K562 (cell line): ENCODE data around the gene LRRTM4. TPM values are rescaled to one million over a fixed set of nuclear protein-coding genes. Genes with fewer than 3 reads are reported as not detected.

Source experiments
- ATAC-seq: fragments of 200-7000 bp; cut with Tn5 transposase; 3 replicates; pipeline ENCODE4 v1.9.1; 2020; ENCODE audit warnings: moderate library complexity
- BruUV-seq: library from RNA; stranded (reverse); fragments of 400-500 nt; replicated peaks from 2 replicates; lab custom pipeline; 2021; lab: Mats Ljungman, UMichigan
- CTCF ChIA-PET: fragments of 300-600 bp; formaldehyde crosslinking; extraction: SDS; loops from one replicate; lab custom pipeline; 2021; ENCODE audit warnings: low intra/inter-chr PET ratio; lab: Yijun Ruan, JAX
- POLR2A ChIA-PET: fragments of 300-600, 350-650 bp; sonication (Branson Sonifier 250); formaldehyde crosslinking; extraction: SDS; loops from one replicate; lab custom pipeline; 2021; ENCODE audit warnings: antibody characterized with exemption, inconsistent platforms; lab: Yijun Ruan, JAX
- DNase-seq, 4 experiments: peaks; one replicate each; pipeline versions ENCODE4 v3.0.0 to v3.0.0-alpha.2; 2011 to 2018; ENCODE audit warnings: low spot score in 3 of 4, mixed read lengths in 3 of 4; ENCODE audit errors: extremely low read depth in 1 of 4
- FAIRE-seq: peaks from 2 replicates; lab custom pipeline; 2011; peaks lifted over from hg19 to GRCh38; lab: Jason Lieb, UNC
- H2AFZ ChIP-seq: 2 replicates; pipeline ENCODE4 v1.6.0; 2011; ENCODE audit warnings: low read depth, low read length, control low read depth, inconsistent platforms
- H3K27ac ChIP-seq: fragments of 200-600 bp; 3 replicates; pipeline ENCODE4 v1.8.0; 2011; ENCODE audit warnings: low read depth, mild to moderate bottlenecking, control low read depth, inconsistent platforms, low read length, moderate library complexity, mixed read lengths; ENCODE audit errors: extremely low read depth
- H3K27me3 ChIP-seq, 2 experiments: fragments of 300-600 bp in 1 of 2; 2 replicates in 1 of 2; 3 replicates in 1 of 2; pipeline versions ENCODE4 v1.6.0 to v1.8.0; 2011; ENCODE audit warnings: inconsistent platforms in 2 of 2, low read length in 2 of 2, mild to moderate bottlenecking in 1 of 2, mixed read lengths in 1 of 2, moderate library complexity in 1 of 2; ENCODE audit not compliant: control insufficient read depth in 2 of 2, insufficient read depth in 2 of 2
- H3K36me3 ChIP-seq: fragments of 300-600 bp; 3 replicates; pipeline ENCODE4 v1.8.0; 2011; ENCODE audit warnings: mild to moderate bottlenecking, low read length, inconsistent platforms; ENCODE audit not compliant: control insufficient read depth, insufficient read depth
- H3K4me1 ChIP-seq, 2 experiments: fragments of 200-600 bp in 1 of 2; replicated peaks in 1 of 2; 2 replicates in 1 of 2; 3 replicates in 1 of 2; pipeline versions ENCODE4 v1.5.1 to v1.8.0; 2011; ENCODE audit warnings: inconsistent platforms in 2 of 2, low read length in 2 of 2, mild to moderate bottlenecking in 1 of 2, mixed read lengths in 1 of 2, moderate library complexity in 1 of 2; ENCODE audit not compliant: control insufficient read depth in 2 of 2, insufficient read depth in 2 of 2
- H3K4me2 ChIP-seq: 2 replicates; pipeline ENCODE4 v1.6.1; 2011; ENCODE audit warnings: low read length, control low read depth, inconsistent platforms, mixed read lengths; ENCODE audit not compliant: insufficient read depth
- H3K4me3 ChIP-seq: fragments of 200-600 bp; sonication (generic), shearing (Covaris generic); 2 replicates; pipeline ENCODE4 v1.5.1; 2016; ENCODE audit warnings: control low read depth, inconsistent platforms
- H3K79me2 ChIP-seq: fragments of 200-600 bp; 3 replicates; pipeline ENCODE4 v1.8.0; 2011; ENCODE audit warnings: low read length, inconsistent platforms; ENCODE audit not compliant: control insufficient read depth, insufficient read depth
- H3K9ac ChIP-seq, 2 experiments: 2 replicates each; pipeline versions ENCODE4 v1.6.0 to v1.6.1; 2011; ENCODE audit warnings: low read depth in 2 of 2, low read length in 2 of 2, control low read depth in 1 of 2, inconsistent platforms in 1 of 2, mild to moderate bottlenecking in 1 of 2, mixed read lengths in 1 of 2; ENCODE audit not compliant: insufficient read depth in 1 of 2
- H3K9me1 ChIP-seq: one replicate; pipeline ENCODE4 v1.6.0; 2011; ENCODE audit warnings: inconsistent platforms, mild to moderate bottlenecking, low read length, moderate library complexity; ENCODE audit not compliant: control insufficient read depth, insufficient read depth
- H3K9me3 ChIP-seq: replicated peaks from 2 replicates; pipeline ENCODE4 v1.5.1; 2011; ENCODE audit warnings: low read depth, low read length, inconsistent platforms; ENCODE audit not compliant: control insufficient read depth, insufficient read depth
- H4K20me1 ChIP-seq: replicated peaks from 2 replicates; pipeline ENCODE4 v1.6.1; 2011; ENCODE audit warnings: low read length, inconsistent platforms, mixed read lengths; ENCODE audit not compliant: control insufficient read depth, insufficient read depth
- BACH1 ChIP-seq: fragments of 200-800 bp; sonication (Bioruptor generic); IDR thresholded peaks from 2 replicates; pipeline ENCODE4 v1.6.1; 2016; ENCODE audit warnings: missing genetic modification characterization, missing compliant biosample characterization
- BRCA1 ChIP-seq, 2 experiments: fragments of 450-650 bp in 1 of 2; sonication (generic) in 1 of 2; formaldehyde crosslinking in 1 of 2; IDR thresholded peaks; 2 replicates each; pipeline versions ENCODE4 v1.5.0 to v1.6.1; 2017 to 2020; ENCODE audit warnings: mild to moderate bottlenecking in 1 of 2, missing genetic modification reagents in 1 of 2
- CHD1 ChIP-seq: fragments of 200-600 bp; sonication (generic); IDR thresholded peaks from one replicate; pipeline ENCODE4 v1.6.1; 2012; ENCODE audit warnings: mild to moderate bottlenecking, moderate library complexity, low read length, inconsistent platforms
- CREM ChIP-seq: IDR thresholded peaks from 2 replicates; pipeline ENCODE4 v1.6.1; 2014; ENCODE audit warnings: antibody characterized with exemption, low read depth
- HNRNPLL ChIP-seq: fragments of 200-400 bp; formaldehyde crosslinking; IDR thresholded peaks from 2 replicates; pipeline ENCODE4 v1.6.1; 2017; ENCODE audit warnings: low read length, low read depth, mild to moderate bottlenecking; ENCODE audit not compliant: poor library complexity, severe bottlenecking
- ILK ChIP-seq: fragments of 450-650 bp; IDR thresholded peaks from 2 replicates; pipeline ENCODE4 v1.6.1; 2016; ENCODE audit warnings: missing genetic modification characterization, low read depth, mild to moderate bottlenecking, missing compliant biosample characterization, moderate library complexity, borderline replicate concordance
- KDM4B ChIP-seq, 2 experiments: fragments of 450-650 bp in 1 of 2; sonication (generic) in 1 of 2; IDR thresholded peaks; 2 replicates each; pipeline ENCODE4 v1.6.1; 2016 to 2017; ENCODE audit warnings: borderline replicate concordance in 2 of 2, antibody characterized with exemption in 1 of 2, low read depth in 1 of 2, mild to moderate bottlenecking in 1 of 2
- MTF1 ChIP-seq: fragments of 250-450 bp; sonication (Bioruptor Pico); IDR thresholded peaks from 2 replicates; pipeline ENCODE4 v1.9.0; 2021; ENCODE audit warnings: moderate library complexity, mild to moderate bottlenecking, inconsistent platforms, borderline replicate concordance
- MXI1 ChIP-seq: IDR thresholded peaks from 2 replicates; pipeline ENCODE4 v1.6.1; 2011; ENCODE audit warnings: low read depth, mild to moderate bottlenecking, improper control_type of control experiment, low read length
- RBM34 ChIP-seq: fragments of 200-400 bp; formaldehyde crosslinking; IDR thresholded peaks from 2 replicates; pipeline ENCODE4 v1.6.1; 2018; ENCODE audit warnings: low read length, borderline replicate concordance; ENCODE audit not compliant: insufficient read depth
- ZKSCAN1 ChIP-seq: fragments of 150-350 bp; IDR thresholded peaks from 2 replicates; pipeline ENCODE4 v1.6.1; 2016; ENCODE audit warnings: low read depth, low read length
- ZNF561 ChIP-seq: fragments of 450-650 bp; formaldehyde crosslinking; conservative IDR thresholded peaks from 2 replicates; pipeline ENCODE4 v1.4.0; 2020; ENCODE audit warnings: mild to moderate bottlenecking, moderate library complexity
- WGBS: fragments of 100-300 bp; shearing (Covaris generic); methylation state at CpG from one replicate; pipeline ENCODE4 v1.1.6; 2016; ENCODE audit warnings: low coverage, mixed read lengths; ENCODE audit not compliant: insufficient coverage; ENCODE audit errors: missing lambda C conversion rate; 5-methylcytosine and 5-hydroxymethylcytosine counted together
- in situ Hi-C: fragments of 300-500 bp; cut with MboI; formaldehyde crosslinking; loops from 4 replicates; pipeline ENCODE4 v1.15.0; 2018; ENCODE audit warnings: inconsistent platforms, mixed read lengths
- intact Hi-C: fragments of 100-400 bp; cut with micrococcal nuclease; formaldehyde crosslinking; loops from 2 replicates; pipeline ENCODE4 v1.14.2; 2022
- polyA plus RNA-seq, 8 experiments: library from polyadenylated mRNA; depleted of rRNA in 4 of 8; stranded (reverse) in 5 of 8; unstranded in 3 of 8; fragments of >200 nt; fragmentation: Nextera tagmentation in 2 of 8; fragmentation: Illumina TruSeq in 1 of 8; extraction: Ambion mirVana in 2 of 8; extraction: Trizol in 1 of 8; gene quantifications; 2 replicates each; pipeline versions ENCODE4 v1.2.1 to v1.2.3, GENCODE V29; 2011 to 2014; ENCODE audit warnings: inconsistent platforms in 1 of 8, missing spikeins in 1 of 8
- total RNA-seq, 7 experiments: library from RNA; depleted of rRNA in 6 of 7; stranded (reverse); fragments of >200 nt in 6 of 7; fragmentation: Illumina TruSeq in 2 of 7; extraction: Trizol in 2 of 7; gene quantifications; 2 replicates each; pipeline versions ENCODE4 v1.2.1 to v1.2.3, GENCODE V29; 2011 to 2021; ENCODE audit warnings: low replicate concordance in 1 of 7

LRRTM4 gene
- total and polyA plus RNA-seq, 9 of the 15 experiments (the other 6 are each of a cell fraction or from before 2014, with no cell fraction given), result 0.04 TPM; not detected in 6

GRCh38 chr2:77270433-77270832 lies 251.7 kb downstream of the LRRTM4 start:
- BruUV-seq, result no TSS peak
- Histone ChIP-seq H2AFZ (no peak overlapping the region), H3K9ac (no peak overlapping the region), H3K36me3 (no peaks in the 10 kb centered on the region), H3K4me2 (no peak overlapping the region), H3K27ac (no peak overlapping the region), H3K27me3 (no peaks in the 10 kb centered on the region), H3K9me3 (no peaks in the 10 kb centered on the region), H3K79me2 (no peaks in the 10 kb centered on the region), H3K4me1 (no peaks in the 10 kb centered on the region), H3K4me3 (no peak overlapping the region), H3K9me1 (no peaks in the 10 kb centered on the region), H4K20me1 (no peaks in the 10 kb centered on the region)
- intact Hi-C loops, result no loop called here
- FAIRE-seq (no peak), ATAC-seq (no peak), DNase-seq (no peak)
- ChIA-PET POLR2A (no interaction called here), CTCF (no interaction called here)
- in situ Hi-C loops, result no loop called here
- TF ChIP-seq BRCA1 (IDR thresholded peaks at IDR 0.05), result no peak
- no peak for TF ChIP-seq BRCA1 (CRISPR knock-in tag; IDR thresholded peaks at IDR 0.05)
- TF ChIP-seq ZKSCAN1, result no peak
- TF ChIP-seq MTF1 (CRISPR knock-in tag), result no peak
- no peak for TF ChIP-seq KDM4B (IDR thresholded peaks at IDR 0.05; ENCODE audit: borderline replicate concordance in 2 of 2, low read depth in 1 of 2)
- TF ChIP-seq CREM, result no peak
- WGBS, result 0% methylated on average over 3 of the region's 3 CpGs

DNA sequence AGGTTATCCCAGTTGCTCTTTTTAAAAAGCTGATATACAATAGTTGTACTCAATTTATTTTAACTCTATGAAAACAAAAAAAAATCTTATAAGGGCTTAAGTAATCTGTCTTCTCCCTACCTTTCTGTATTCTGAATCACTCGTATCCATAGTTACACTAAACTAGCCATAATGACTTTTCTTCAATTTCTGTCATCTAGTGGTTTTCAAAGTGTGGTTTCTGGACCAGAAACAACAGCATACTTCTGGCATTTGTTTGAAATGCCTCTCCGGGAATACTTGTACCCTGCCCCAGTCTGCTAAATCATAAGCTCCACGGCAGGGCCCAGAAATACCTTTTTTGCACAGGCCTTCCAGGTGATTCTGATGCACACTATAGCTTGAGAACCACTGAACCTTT lies 253.6 kb downstream of the LRRTM4 start:
- H3K4me1 ChIP-seq, result no peaks in the 10 kb centered on the region
- H2AFZ ChIP-seq, result no peak overlapping the region
- no peak overlapping the region for H3K4me2 ChIP-seq
- in situ Hi-C loops (no loop called here), intact Hi-C loops (no loop called here)
- H3K27ac ChIP-seq, result no peak overlapping the region
- CTCF ChIA-PET, result no interaction called here
- DNase-seq (no peak), ATAC-seq (no peak), FAIRE-seq (no peak)
- no peaks in the 10 kb centered on the region for H3K9me1 ChIP-seq
- H3K9ac ChIP-seq, result no peak overlapping the region
- H3K27me3 ChIP-seq, result no peaks in the 10 kb centered on the region
- H3K79me2 ChIP-seq, result no peaks in the 10 kb centered on the region
- TF ChIP-seq CHD1 (no peak), MXI1 (no peak), ILK (tag) (no peak), BACH1 (tag) (no peak), ZNF561 (CRISPR knock-in tag) (no peak), HNRNPLL (no peak), RBM34 (no peak)
- 2% methylated on average over 3 of the region's 3 CpGs for WGBS
- H3K9me3 ChIP-seq, result no peaks in the 10 kb centered on the region
- H3K4me3 ChIP-seq, result no peak overlapping the region
- POLR2A ChIA-PET, result no interaction called here
- no peaks in the 10 kb centered on the region for H3K36me3 ChIP-seq
- no peaks in the 10 kb centered on the region for H4K20me1 ChIP-seq
- BruUV-seq, result no TSS peak
